GM10248 (cell line): Measurements from ENCODE around the gene SLC5A7.

Experiments
- CTCF ChIA-PET: fragments of 300-600 bp; sonication (Branson Sonifier 250); formaldehyde crosslinking; extraction: SDS; loops from one replicate; lab custom pipeline; 2021; ENCODE audit warnings: antibody characterized with exemption; lab: Yijun Ruan, JAX
- POLR2A ChIA-PET: fragments of 350-650 bp; sonication (Branson Sonifier 250); formaldehyde crosslinking; extraction: SDS; loops from one replicate; lab custom pipeline; 2020; ENCODE audit warnings: antibody characterized with exemption; lab: Yijun Ruan, JAX
- DNase-seq: peaks from one replicate; pipeline ENCODE4 v3.0.0; 2012; ENCODE audit errors: extremely low spot score
- TF ChIP-seq, protein P1 (sequence below): IDR thresholded peaks from 2 replicates; pipeline ENCODE4 v1.5.1; 2012; ENCODE audit warnings: mild to moderate bottlenecking, low read depth; ENCODE audit errors: extremely low read depth, missing control alignments, control extremely low read depth

Gene SLC5A7

DNA sequence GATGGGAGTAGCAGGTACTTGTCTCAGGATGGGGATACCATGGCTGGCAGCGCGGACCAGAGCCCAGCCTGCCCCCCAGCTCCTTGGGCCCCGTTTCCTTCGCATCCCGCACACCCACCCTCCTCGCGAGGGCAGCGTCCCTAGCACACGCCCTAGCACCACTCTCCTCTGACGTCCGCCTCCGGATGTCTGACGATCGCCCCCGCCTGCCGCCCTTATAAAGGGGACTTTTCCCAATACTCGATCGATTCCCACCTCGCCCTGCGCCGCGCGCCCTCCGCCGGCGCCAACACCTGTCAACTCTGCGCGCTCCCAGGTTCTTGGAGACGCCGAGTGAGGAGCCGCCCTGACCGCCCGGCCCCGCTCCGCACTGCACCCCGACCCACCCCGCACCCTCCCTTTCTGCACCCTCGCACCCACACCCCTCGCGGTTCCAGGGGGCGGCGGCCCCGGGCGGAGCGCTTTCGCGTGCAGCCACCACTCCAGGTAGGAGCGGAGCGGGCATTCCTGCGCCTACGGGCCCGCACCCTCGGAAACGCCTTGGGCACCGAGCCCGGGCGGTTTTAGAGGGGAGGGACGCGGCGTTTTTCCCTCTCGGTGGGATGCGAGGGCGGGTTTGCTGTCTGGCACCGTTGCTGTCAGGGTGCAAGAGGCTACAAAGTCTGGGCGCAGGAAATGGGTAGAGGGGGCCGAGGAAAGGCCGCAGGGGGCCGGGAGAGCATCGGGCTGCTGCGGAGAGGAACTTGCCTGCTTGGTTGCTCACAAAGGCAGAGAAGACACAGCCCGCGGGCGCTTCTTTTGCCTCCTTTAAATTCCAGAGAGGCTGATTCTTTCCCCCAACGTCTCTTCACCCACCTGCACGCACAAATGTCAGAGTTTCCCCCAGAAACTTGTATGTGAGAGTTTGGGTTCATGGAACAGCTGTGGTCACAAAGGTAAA is at the start of gene SLC5A7:
SLC5A7 (plus strand) TSS at position 247 of the 940 bp plus-strand sequence. CDS start 1,632 bp downstream, outside the sequence.
- no peak for DNase-seq
- CTCF ChIA-PET, result no interaction called here
- TF ChIP-seq, protein P1, sequence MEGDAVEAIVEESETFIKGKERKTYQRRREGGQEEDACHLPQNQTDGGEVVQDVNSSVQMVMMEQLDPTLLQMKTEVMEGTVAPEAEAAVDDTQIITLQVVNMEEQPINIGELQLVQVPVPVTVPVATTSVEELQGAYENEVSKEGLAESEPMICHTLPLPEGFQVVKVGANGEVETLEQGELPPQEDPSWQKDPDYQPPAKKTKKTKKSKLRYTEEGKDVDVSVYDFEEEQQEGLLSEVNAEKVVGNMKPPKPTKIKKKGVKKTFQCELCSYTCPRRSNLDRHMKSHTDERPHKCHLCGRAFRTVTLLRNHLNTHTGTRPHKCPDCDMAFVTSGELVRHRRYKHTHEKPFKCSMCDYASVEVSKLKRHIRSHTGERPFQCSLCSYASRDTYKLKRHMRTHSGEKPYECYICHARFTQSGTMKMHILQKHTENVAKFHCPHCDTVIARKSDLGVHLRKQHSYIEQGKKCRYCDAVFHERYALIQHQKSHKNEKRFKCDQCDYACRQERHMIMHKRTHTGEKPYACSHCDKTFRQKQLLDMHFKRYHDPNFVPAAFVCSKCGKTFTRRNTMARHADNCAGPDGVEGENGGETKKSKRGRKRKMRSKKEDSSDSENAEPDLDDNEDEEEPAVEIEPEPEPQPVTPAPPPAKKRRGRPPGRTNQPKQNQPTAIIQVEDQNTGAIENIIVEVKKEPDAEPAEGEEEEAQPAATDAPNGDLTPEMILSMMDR, result no peak
- POLR2A ChIA-PET, result no interaction called here

DNA sequence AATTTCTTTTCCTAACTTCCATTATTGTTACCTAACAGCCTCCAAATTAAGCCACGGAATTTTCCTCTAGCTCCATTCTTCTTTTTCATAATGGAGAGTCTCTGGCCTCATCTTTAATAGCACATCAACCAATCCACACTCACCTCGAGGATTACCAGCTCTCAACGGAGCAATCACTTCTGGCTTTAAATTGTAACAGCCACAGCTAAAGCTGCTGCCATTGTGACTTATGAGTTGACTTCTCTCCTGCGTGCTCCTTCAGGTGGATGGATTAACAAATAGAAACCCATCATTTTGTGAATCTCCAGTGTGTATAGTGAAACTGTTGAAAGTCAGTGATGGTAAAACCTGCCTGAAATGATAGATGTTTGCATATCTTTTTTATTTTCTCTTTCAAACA is 24.9 kb upstream of the SLC5A7 start:
- POLR2A ChIA-PET, result no interaction called here
- DNase-seq, result no peak
- TF ChIP-seq, protein P1, result no peak
- CTCF ChIA-PET, result no interaction called here

DNA sequence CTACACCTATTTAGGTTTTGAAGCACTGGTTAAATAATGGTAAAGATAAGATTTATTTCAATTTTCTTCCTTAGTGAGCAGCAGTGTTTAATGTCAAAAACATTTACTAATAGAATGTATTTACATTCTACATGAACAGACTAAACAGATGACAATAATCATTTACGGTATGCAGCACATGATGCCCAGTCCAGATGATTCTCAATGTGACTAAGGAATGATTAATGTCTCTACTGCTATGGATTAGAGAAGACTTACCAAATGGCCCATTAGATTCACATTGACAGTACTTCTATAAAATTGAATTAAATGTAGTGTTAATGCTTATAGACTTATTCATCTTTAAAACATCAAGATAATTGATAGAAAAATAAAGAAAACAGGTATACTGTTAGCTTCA is 22.1 kb upstream of the SLC5A7 start:
- no peak for DNase-seq
- TF ChIP-seq, protein P1, result no peak
- ChIA-PET CTCF (no interaction called here), POLR2A (no interaction called here)

DNA sequence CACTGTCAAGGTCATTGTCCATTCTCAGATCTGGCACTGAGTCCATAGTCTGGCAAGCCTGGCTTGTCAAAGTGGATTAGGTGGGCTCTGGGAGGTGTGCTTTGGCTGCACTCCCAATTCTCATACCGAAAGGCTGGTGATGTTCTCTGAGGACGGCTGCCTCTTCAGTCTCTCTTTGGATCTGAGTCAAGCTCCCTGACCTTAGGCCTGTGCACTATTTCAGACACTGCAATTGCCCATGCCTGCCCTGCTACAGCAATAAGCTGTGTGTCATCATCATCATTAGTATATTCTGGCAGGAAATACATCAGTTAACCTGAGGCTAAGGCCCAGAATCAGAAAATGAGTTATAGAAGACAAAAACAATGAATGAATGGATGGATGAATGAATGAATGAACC is 1.6 kb upstream of the SLC5A7 start:
- CTCF ChIA-PET, result no interaction called here
- POLR2A ChIA-PET, result no interaction called here
- no peak for DNase-seq
- TF ChIP-seq, protein P1, result no peak

DNA sequence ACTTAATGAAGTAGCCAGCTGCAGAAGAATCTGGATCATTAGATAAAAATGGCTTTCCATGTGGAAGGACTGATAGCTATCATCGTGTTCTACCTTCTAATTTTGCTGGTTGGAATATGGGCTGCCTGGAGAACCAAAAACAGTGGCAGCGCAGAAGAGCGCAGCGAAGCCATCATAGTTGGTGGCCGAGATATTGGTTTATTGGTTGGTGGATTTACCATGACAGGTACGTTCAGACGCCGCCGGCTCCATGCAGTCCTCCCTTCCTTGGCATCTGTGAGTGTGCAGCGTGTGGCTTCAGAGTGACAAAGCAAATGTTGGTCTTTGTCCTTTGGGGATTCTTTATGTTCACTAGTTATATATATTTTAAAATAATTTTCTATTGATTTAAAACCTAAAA is 1.8 kb downstream of the SLC5A7 start:
- POLR2A ChIA-PET, result no interaction called here
- no peak for DNase-seq
- CTCF ChIA-PET, result no interaction called here
- TF ChIP-seq, protein P1, result no peak

DNA sequence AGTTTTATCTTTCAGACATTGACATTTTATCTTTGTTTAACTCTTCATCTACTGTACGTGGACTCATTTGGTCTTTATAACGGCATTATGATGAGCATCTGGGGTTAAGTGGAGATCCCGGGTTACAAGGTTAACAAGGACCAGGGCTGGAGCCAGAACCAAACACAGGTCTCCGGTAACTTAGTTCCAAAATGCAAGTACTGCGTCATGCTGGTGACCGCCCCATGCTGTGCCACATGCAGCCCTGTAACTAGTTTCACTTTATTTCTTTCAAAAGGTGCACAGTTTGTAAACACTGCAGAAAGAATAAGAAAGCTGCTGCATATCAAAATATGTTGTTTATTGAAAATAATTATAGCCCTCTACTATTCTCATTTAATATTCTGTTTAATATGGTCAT is 3.1 kb downstream of the SLC5A7 start:
- TF ChIP-seq, protein P1, result no peak

More for the DNA sequence above, 3.1 kb downstream of the SLC5A7 start:
- CTCF ChIA-PET, result interaction anchor here (0.8 kb wide), 1 partner anchor 17 kb away, joined by 3 read pairs; no protein-coding TSS in a partner anchor
- DNase-seq, result no peak
- POLR2A ChIA-PET, result no interaction called here
